Erythroblast (primary cell): Measurements from ENCODE around the gene MRC1.

Experiments used
- GATA1 ChIP-seq: IDR thresholded peaks from 2 replicates; pipeline ENCODE4 v1.6.1; 2011; ENCODE audit warnings: low read depth, mild to moderate bottlenecking, control low read depth, low read length, moderate library complexity
- POLR2A ChIP-seq: IDR thresholded peaks from 2 replicates; pipeline ENCODE4 v1.6.1; 2011; ENCODE audit warnings: mild to moderate bottlenecking, low read length

GRCh38 chr10:17871036-17871435, 61.9 kb downstream of the MRC1 start:
- TF ChIP-seq POLR2A (no peak), GATA1 (no peak)
